ENCODE results near the gene CCDC120.

CCDC120 gene

GRCh38 chrX:49100704-49101628 is 42.2 kb downstream of the CCDC120 start:
- H2AFZ ChIP-seq (ENCODE audit: low read depth), result peak overlapping the region; percentile 71
- peak overlapping the region; percentile 59 for H3K4me2 ChIP-seq
- TF ChIP-seq CTCF (conservative IDR thresholded peaks at IDR 0.05; ENCODE audit: low read depth, low read length), result no peak
- peak overlapping the region; percentile 61; the same call in 1 of the 2 replicates for H3K9ac ChIP-seq
- H3K27me3 ChIP-seq (ENCODE audit: insufficient read depth, low read depth), result no peaks in the 10 kb centered on the region
- no peaks in the 10 kb centered on the region for H3K4me1 ChIP-seq (ENCODE audit: low read depth, poor library complexity, severe bottlenecking)
- H3K36me3 ChIP-seq (ENCODE audit: insufficient read depth), result no peaks in the 10 kb centered on the region
- no peaks in the 10 kb centered on the region for H4K20me1 ChIP-seq (ENCODE audit: insufficient read depth)
- peak overlapping the region; percentile 62 for H3K27ac ChIP-seq
- H3K79me2 ChIP-seq (ENCODE audit: insufficient read depth, low read depth), result no peaks in the 10 kb centered on the region
- H3K4me3 ChIP-seq (IDR thresholded peaks at IDR 0.05; ENCODE audit: insufficient read depth, low read depth, low read length), result no peak overlapping the region

- no peak for TF ChIP-seq CTCF (conservative IDR thresholded peaks at IDR 0.05; ENCODE audit: low read depth, low read length)
- Histone ChIP-seq H3K4me3 (IDR thresholded peaks at IDR 0.05; ENCODE audit: insufficient read depth, low read depth, low read length) (no peak overlapping the region), H2AFZ (ENCODE audit: low read depth) (peak overlapping the region; percentile 71), H3K9ac (peak overlapping the region; percentile 50; the same call in 1 of the 2 replicates), H3K4me2 (peak overlapping the region; percentile 57), H4K20me1 (ENCODE audit: insufficient read depth) (no peaks in the 10 kb centered on the region), H3K27ac (peak overlapping the region; percentile 28; the same call in 1 of the 2 replicates), H3K79me2 (ENCODE audit: insufficient read depth, low read depth) (no peaks in the 10 kb centered on the region), H3K4me1 (ENCODE audit: low read depth, poor library complexity, severe bottlenecking) (no peaks in the 10 kb centered on the region), H3K36me3 (ENCODE audit: insufficient read depth) (no peaks in the 10 kb centered on the region), H3K27me3 (ENCODE audit: insufficient read depth, low read depth) (no peaks in the 10 kb centered on the region)
These were observed 42.8 kb downstream of the CCDC120 start for GRCh38 chrX:49101629-49101984.

GRCh38 chrX:49102190-49102589 is 43.4 kb downstream of the CCDC120 start:
- no peaks in the 10 kb centered on the region for H4K20me1 ChIP-seq (ENCODE audit: insufficient read depth)
- H3K27ac ChIP-seq, result no peak overlapping the region
- no peak overlapping the region for H3K9ac ChIP-seq
- no peaks in the 10 kb centered on the region for H3K79me2 ChIP-seq (ENCODE audit: insufficient read depth, low read depth)
- no peak overlapping the region for H2AFZ ChIP-seq (ENCODE audit: low read depth)
- H3K4me1 ChIP-seq (ENCODE audit: low read depth, poor library complexity, severe bottlenecking), result no peaks in the 10 kb centered on the region
- TF ChIP-seq CTCF (conservative IDR thresholded peaks at IDR 0.05; ENCODE audit: low read depth, low read length), result no peak
- no peaks in the 10 kb centered on the region for H3K27me3 ChIP-seq (ENCODE audit: insufficient read depth, low read depth)
- H3K36me3 ChIP-seq (ENCODE audit: insufficient read depth), result no peaks in the 10 kb centered on the region
- no peak overlapping the region for H3K4me2 ChIP-seq
- H3K4me3 ChIP-seq (IDR thresholded peaks at IDR 0.05; ENCODE audit: insufficient read depth, low read depth, low read length), result no peak overlapping the region

- H3K36me3 ChIP-seq (ENCODE audit: insufficient read depth), result no peaks in the 10 kb centered on the region
- H3K4me3 ChIP-seq (IDR thresholded peaks at IDR 0.05; ENCODE audit: insufficient read depth, low read depth, low read length), result no peak overlapping the region
- H3K4me1 ChIP-seq (ENCODE audit: low read depth, poor library complexity, severe bottlenecking), result no peaks in the 10 kb centered on the region
- H3K79me2 ChIP-seq (ENCODE audit: insufficient read depth, low read depth), result no peaks in the 10 kb centered on the region
- H3K4me2 ChIP-seq, result no peak overlapping the region
- no peak for TF ChIP-seq CTCF (conservative IDR thresholded peaks at IDR 0.05; ENCODE audit: low read depth, low read length)
- no peak overlapping the region for H3K9ac ChIP-seq
- H2AFZ ChIP-seq (ENCODE audit: low read depth), result no peak overlapping the region
- H4K20me1 ChIP-seq (ENCODE audit: insufficient read depth), result no peaks in the 10 kb centered on the region
- no peak overlapping the region for H3K27ac ChIP-seq
- no peaks in the 10 kb centered on the region for H3K27me3 ChIP-seq (ENCODE audit: insufficient read depth, low read depth)
These were observed 44.8 kb downstream of the CCDC120 start for GRCh38 chrX:49103637-49104036.
